Neuronal stem cell (in vitro differentiated cells): Measurements from ENCODE around the gene CCDC80.

ENCODE experiments used
- DNase-seq: peaks from one replicate; pipeline ENCODE4 v3.0.0-alpha.2; 2013; ENCODE audit warnings: low spot score
- H2AFZ ChIP-seq: one replicate; pipeline ENCODE4 v1.6.1; 2013; ENCODE audit warnings: mild to moderate bottlenecking, low read length, inconsistent platforms
- H2AK5ac ChIP-seq: 2 replicates; pipeline ENCODE4 v1.6.1; 2013; ENCODE audit warnings: low read depth, mild to moderate bottlenecking, inconsistent platforms, low read length, moderate library complexity, mixed read lengths
- H2BK120ac ChIP-seq: 2 replicates; pipeline ENCODE4 v1.6.1; 2013; ENCODE audit warnings: low read depth, mild to moderate bottlenecking, inconsistent platforms, low read length, moderate library complexity, mixed read lengths
- H2BK12ac ChIP-seq: one replicate; pipeline ENCODE4 v1.6.1; 2013; ENCODE audit warnings: low read length, inconsistent platforms
- H2BK15ac ChIP-seq: 2 replicates; pipeline ENCODE4 v1.6.1; 2013; ENCODE audit warnings: mild to moderate bottlenecking, low read length, inconsistent platforms, mixed read lengths
- H2BK5ac ChIP-seq: one replicate; pipeline ENCODE4 v1.6.1; 2013; ENCODE audit warnings: inconsistent platforms, mild to moderate bottlenecking, low read length, moderate library complexity
- H3K14ac ChIP-seq: one replicate; pipeline ENCODE4 v1.6.1; 2013; ENCODE audit warnings: low read length, inconsistent platforms
- H3K18ac ChIP-seq: 2 replicates; pipeline ENCODE4 v1.6.1; 2013; ENCODE audit warnings: low read length, inconsistent platforms
- H3K23ac ChIP-seq: 2 replicates; pipeline ENCODE4 v1.6.1; 2013; ENCODE audit warnings: low read depth, mild to moderate bottlenecking, mixed read lengths, low read length, inconsistent platforms; ENCODE audit not compliant: poor library complexity
- H3K27ac ChIP-seq: replicated peaks from 3 replicates; pipeline ENCODE4 v1.5.1; 2013; ENCODE audit warnings: low read length, inconsistent platforms
- H3K27me3 ChIP-seq, 3 experiments: 2 replicates each; pipeline ENCODE4 v1.6.1; 2013; ENCODE audit warnings: low read length in 3 of 3, mild to moderate bottlenecking in 2 of 3, inconsistent platforms in 1 of 3, low read depth in 1 of 3, mixed read lengths in 1 of 3, moderate library complexity in 1 of 3; ENCODE audit not compliant: control insufficient read depth in 3 of 3, insufficient read depth in 3 of 3
- H3K36me3 ChIP-seq, 2 donors: replicated peaks in 1 of 2; 2 replicates each; pipeline ENCODE4 v1.6.1; 2013; ENCODE audit warnings: low read length in 2 of 2; ENCODE audit not compliant: control insufficient read depth in 2 of 2, insufficient read depth in 2 of 2
- H3K4ac ChIP-seq: 2 replicates; pipeline ENCODE4 v1.6.1; 2013; ENCODE audit warnings: inconsistent platforms, mild to moderate bottlenecking, low read length, moderate library complexity
- H3K4me1 ChIP-seq, 2 donors: 1 replicate in 1 of 2; 2 replicates in 1 of 2; pipeline ENCODE4 v1.6.1; 2013; ENCODE audit warnings: low read length in 2 of 2, low read depth in 1 of 2; ENCODE audit not compliant: control insufficient read depth in 2 of 2, insufficient read depth in 1 of 2
- H3K4me2 ChIP-seq: one replicate; pipeline ENCODE4 v1.6.1; 2013; ENCODE audit warnings: mild to moderate bottlenecking, low read length, inconsistent platforms; ENCODE audit not compliant: insufficient read depth, poor library complexity, severe bottlenecking
- H3K4me3 ChIP-seq, 2 donors: 2 replicates each; pipeline ENCODE4 v1.5.1; 2013; ENCODE audit warnings: low read length in 2 of 2, mild to moderate bottlenecking in 2 of 2, inconsistent platforms in 1 of 2, moderate library complexity in 1 of 2
- H3K79me1 ChIP-seq: one replicate; pipeline ENCODE4 v1.6.1; 2013; ENCODE audit warnings: low read depth, mild to moderate bottlenecking, inconsistent platforms, low read length, moderate library complexity
- H3K9ac ChIP-seq: one replicate; pipeline ENCODE4 v1.6.1; 2013; ENCODE audit warnings: mild to moderate bottlenecking, low read depth, low read length, inconsistent platforms; ENCODE audit not compliant: poor library complexity
- H3K9me3 ChIP-seq, 2 donors: replicated peaks in 1 of 2; 2 replicates each; pipeline versions ENCODE3 to v1.6.1; 2013; ENCODE audit warnings: low read length in 2 of 2, mild to moderate bottlenecking in 2 of 2, inconsistent platforms in 1 of 2, low read depth in 1 of 2, mixed read lengths in 1 of 2, moderate library complexity in 1 of 2; ENCODE audit not compliant: control insufficient read depth in 2 of 2, insufficient read depth in 1 of 2
- H4K8ac ChIP-seq: one replicate; pipeline ENCODE4 v1.6.1; 2013; ENCODE audit warnings: low read depth, mild to moderate bottlenecking, inconsistent platforms, low read length, moderate library complexity
- H4K91ac ChIP-seq: one replicate; pipeline ENCODE4 v1.6.1; 2013; ENCODE audit warnings: low read length, low read depth, mild to moderate bottlenecking, inconsistent platforms; ENCODE audit not compliant: poor library complexity
- WGBS, 2 donors: extraction: QIAGEN DNeasy Blood & Tissue Kit; methylation state at CpG; one replicate each; pipeline ENCODE4 v1.1.7; 2013; ENCODE audit warnings: missing lambda C conversion rate in 2 of 2, mixed read lengths in 1 of 2; ENCODE audit not compliant: insufficient read length in 2 of 2, insufficient replicate concordance in 1 of 2; ENCODE audit errors: extremely low coverage in 2 of 2; 5-methylcytosine and 5-hydroxymethylcytosine counted together

Gene CCDC80

GRCh38 chr3:112615989-112616731 is 24.8 kb downstream of the CCDC80 start:
- H3K4me2 ChIP-seq: no peak overlapping the region
- H3K18ac ChIP-seq: no peak overlapping the region
- peaks cover 0 to 79% of the 10 kb centered on the region in 2 donors for H3K36me3 ChIP-seq
- no CpG with 5 or more reads among the region's 7 CpGs for WGBS, 2 donors
- no peak overlapping the region for H2AFZ ChIP-seq
- no peak overlapping the region for H2BK12ac ChIP-seq
- no peak overlapping the region for H2BK120ac ChIP-seq
- H3K14ac ChIP-seq: no peak overlapping the region
- no peak overlapping the region for H3K27ac ChIP-seq
- no peak overlapping the region for H3K4me3 ChIP-seq
- no peak overlapping the region for H2BK5ac ChIP-seq
- no peak overlapping the region for H2BK15ac ChIP-seq
- peaks cover 0 to 3% of the 10 kb centered on the region in 2 donors for H3K9me3 ChIP-seq
- H3K4ac ChIP-seq: no peak overlapping the region
- no peak overlapping the region for H4K91ac ChIP-seq
- H3K4me1 ChIP-seq: peaks cover 0 to 2% of the 10 kb centered on the region in 2 donors
- H3K27me3 ChIP-seq: no peaks in the 10 kb centered on the region
- no peak overlapping the region for H3K23ac ChIP-seq
- H3K9ac ChIP-seq: no peak overlapping the region
- no peak overlapping the region for H4K8ac ChIP-seq
- no peak overlapping the region for H2AK5ac ChIP-seq
- no peak for DNase-seq
- no peaks in the 10 kb centered on the region for H3K79me1 ChIP-seq

DNA sequence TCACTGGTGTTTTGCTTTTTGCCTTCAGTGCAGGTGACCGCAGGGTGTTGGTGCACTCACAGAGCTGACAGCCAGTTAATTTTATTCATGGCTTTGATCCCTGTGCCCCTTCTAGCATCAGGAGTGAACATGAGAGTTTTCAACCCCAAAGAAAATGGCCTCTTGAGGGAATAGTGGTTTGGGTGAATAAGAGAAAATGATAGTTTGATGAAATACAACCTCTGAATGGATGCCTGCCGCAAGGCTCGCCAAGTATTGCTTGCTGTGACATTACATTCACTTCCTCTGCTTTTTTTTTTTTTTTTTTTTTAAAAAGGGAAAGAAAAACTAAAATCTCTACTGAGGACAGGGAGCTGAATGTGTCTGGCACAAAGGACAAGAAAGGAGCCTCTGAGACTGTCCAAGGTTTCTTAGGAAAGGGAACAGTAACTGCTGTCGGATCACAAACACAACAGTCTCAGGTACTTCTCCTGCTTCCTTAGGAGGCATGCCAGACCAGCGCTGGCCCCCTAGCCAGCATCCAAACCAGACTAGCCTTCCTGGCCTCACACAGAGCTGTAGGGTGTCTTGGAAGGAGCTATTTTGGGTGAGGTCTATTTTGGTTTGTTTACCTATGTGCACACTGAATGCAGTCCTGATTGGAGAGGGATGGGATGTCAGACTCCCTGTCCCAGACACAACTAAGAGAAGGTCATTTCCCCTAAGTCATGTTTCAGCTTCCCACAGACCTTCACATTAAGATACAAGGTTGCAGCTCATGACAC is 29.0 kb downstream of the CCDC80 start:
- Histone ChIP-seq H4K91ac (no peak overlapping the region), H3K4ac (no peak overlapping the region), H3K23ac (no peak overlapping the region), H2AK5ac (no peak overlapping the region), H3K4me3 (no peak overlapping the region), H3K9ac (no peak overlapping the region), H3K9me3 (no peaks in the 10 kb centered on the region), H2BK15ac (no peak overlapping the region), H2BK12ac (no peak overlapping the region), H3K27ac (no peak overlapping the region), H3K79me1 (no peaks in the 10 kb centered on the region), H2AFZ (no peak overlapping the region), H2BK120ac (no peak overlapping the region), H2BK5ac (no peak overlapping the region), H3K4me2 (no peak overlapping the region), H3K4me1 (peaks cover 4 to 12% of the 10 kb centered on the region in 2 donors), H3K14ac (no peak overlapping the region), H3K27me3 (no peaks in the 10 kb centered on the region), H4K8ac (no peak overlapping the region), H3K18ac (no peak overlapping the region), H3K36me3 (peaks cover 0 to 84% of the 10 kb centered on the region in 2 donors)
- no peak for DNase-seq
- WGBS, 2 donors: no CpG with 5 or more reads among the region's 5 CpGs

GRCh38 chr3:112610121-112610520 is 30.8 kb downstream of the CCDC80 start:
- no peak overlapping the region for H3K18ac ChIP-seq
- H3K27ac ChIP-seq: no peak overlapping the region
- DNase-seq: no peak
- H3K23ac ChIP-seq: no peak overlapping the region
- 100% methylated on average over 1 of the region's 3 CpGs for WGBS, 2 donors
- no peaks in the 10 kb centered on the region for H3K9me3 ChIP-seq
- no peak overlapping the region for H4K8ac ChIP-seq
- H2AFZ ChIP-seq: no peak overlapping the region
- H3K36me3 ChIP-seq: peaks cover 0 to 72% of the 10 kb centered on the region in 2 donors
- no peak overlapping the region for H2BK15ac ChIP-seq
- H3K4me2 ChIP-seq: no peak overlapping the region
- no peak overlapping the region for H2BK120ac ChIP-seq
- no peak overlapping the region for H3K4ac ChIP-seq
- H2BK5ac ChIP-seq: no peak overlapping the region
- H3K14ac ChIP-seq: no peak overlapping the region
- no peak overlapping the region for H2AK5ac ChIP-seq
- peaks cover 4 to 24% of the 10 kb centered on the region in 2 donors for H3K4me1 ChIP-seq
- H3K4me3 ChIP-seq: no peak overlapping the region
- H3K79me1 ChIP-seq: no peaks in the 10 kb centered on the region
- no peaks in the 10 kb centered on the region for H3K27me3 ChIP-seq
- no peak overlapping the region for H4K91ac ChIP-seq
- H2BK12ac ChIP-seq: no peak overlapping the region
- no peak overlapping the region for H3K9ac ChIP-seq

DNA sequence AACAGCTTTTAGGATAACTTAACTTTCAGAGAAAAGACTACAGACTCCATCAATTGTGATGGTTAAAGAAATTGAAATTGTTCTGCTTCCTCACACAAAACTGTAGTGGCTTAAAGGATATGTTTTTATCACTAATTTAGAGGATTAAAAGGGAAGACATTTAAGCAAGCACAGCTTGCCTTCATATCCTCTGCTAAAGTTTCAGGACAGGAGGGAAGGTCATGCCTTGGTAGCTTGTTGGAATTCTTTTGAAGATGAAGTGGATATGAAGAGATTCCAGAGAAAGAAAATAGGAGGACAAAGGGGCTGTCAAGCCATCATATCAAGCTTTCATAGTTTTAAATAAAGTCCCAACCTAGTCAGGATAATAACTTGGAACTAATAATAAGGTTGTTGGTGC is 33.1 kb downstream of the CCDC80 start:
- peaks cover 2 to 34% of the 10 kb centered on the region in 2 donors for H3K4me1 ChIP-seq
- H3K9ac ChIP-seq: no peak overlapping the region
- H3K9me3 ChIP-seq: no peaks in the 10 kb centered on the region
- no peak overlapping the region for H3K23ac ChIP-seq
- no peak overlapping the region for H2BK120ac ChIP-seq
- no peaks in the 10 kb centered on the region for H3K27me3 ChIP-seq
- peaks cover 0 to 57% of the 10 kb centered on the region in 2 donors for H3K36me3 ChIP-seq
- no peak overlapping the region for H3K27ac ChIP-seq
- H4K8ac ChIP-seq: no peak overlapping the region
- no peaks in the 10 kb centered on the region for H3K79me1 ChIP-seq
- no peak overlapping the region for H2BK5ac ChIP-seq
- DNase-seq: no peak
- no peak overlapping the region for H3K18ac ChIP-seq
- no peak overlapping the region for H4K91ac ChIP-seq
- H3K4me2 ChIP-seq: no peak overlapping the region
- no peak overlapping the region for H2BK15ac ChIP-seq
- H3K4me3 ChIP-seq: no peak overlapping the region
- no peak overlapping the region for H3K4ac ChIP-seq
- no peak overlapping the region for H3K14ac ChIP-seq
- H2BK12ac ChIP-seq: no peak overlapping the region
- H2AK5ac ChIP-seq: no peak overlapping the region
- H2AFZ ChIP-seq: peak overlapping the region; percentile 32
